Measurements from ENCODE around the gene RPL29.

Gene RPL29

GRCh38 chr3:51948016-51948580, 47.6 kb downstream of the RPL29 start:
- H3K36me3 ChIP-seq (replicated peaks): no peaks in the 10 kb centered on the region
- DNase-seq: no peak
- TF ChIP-seq CTCF (IDR thresholded peaks at IDR 0.05; ENCODE audit: low read depth, low read length, missing control alignments): no peak
- in situ Hi-C loops (cut with HindIII; ENCODE audit: low pct_ligation_motif_present, low sequenced_read_pairs): no loop called here
- H3K4me3 ChIP-seq (ENCODE audit: low read depth, low read length): no peak overlapping the region
- no peaks in the 10 kb centered on the region for H3K27me3 ChIP-seq (replicated peaks)
- no peak overlapping the region for H3K27ac ChIP-seq

- no peak for TF ChIP-seq CTCF (IDR thresholded peaks at IDR 0.05; ENCODE audit: low read depth, low read length, missing control alignments)
- in situ Hi-C loops (cut with HindIII; ENCODE audit: low pct_ligation_motif_present, low sequenced_read_pairs): no loop called here
- no peak for DNase-seq
- Histone ChIP-seq H3K27me3 (replicated peaks) (no peaks in the 10 kb centered on the region), H3K27ac (no peak overlapping the region), H3K4me3 (ENCODE audit: low read depth, low read length) (no peak overlapping the region), H3K36me3 (replicated peaks) (no peaks in the 10 kb centered on the region)
Measured at GRCh38 chr3:51947215-51947900, 48.3 kb downstream of the RPL29 start.

- in situ Hi-C loops (cut with HindIII; ENCODE audit: low pct_ligation_motif_present, low sequenced_read_pairs): no loop called here
- no peak for DNase-seq
- H3K4me3 ChIP-seq (ENCODE audit: low read depth, low read length): no peak overlapping the region
- no peak for TF ChIP-seq CTCF (IDR thresholded peaks at IDR 0.05; ENCODE audit: low read depth, low read length, missing control alignments)
- no peaks in the 10 kb centered on the region for H3K27me3 ChIP-seq (replicated peaks)
- no peaks in the 10 kb centered on the region for H3K36me3 ChIP-seq (replicated peaks)
- no peak overlapping the region for H3K27ac ChIP-seq
Measured at GRCh38 chr3:51946796-51947195, 48.9 kb downstream of the RPL29 start.

GRCh38 chr3:51945926-51946705, 49.6 kb downstream of the RPL29 start:
- Histone ChIP-seq H3K4me3 (ENCODE audit: low read depth, low read length) (no peak overlapping the region), H3K27ac (no peak overlapping the region), H3K36me3 (replicated peaks) (no peaks in the 10 kb centered on the region), H3K27me3 (replicated peaks) (no peaks in the 10 kb centered on the region)
- in situ Hi-C loops (cut with HindIII; ENCODE audit: low pct_ligation_motif_present, low sequenced_read_pairs): no loop called here
- no peak for TF ChIP-seq CTCF (IDR thresholded peaks at IDR 0.05; ENCODE audit: low read depth, low read length, missing control alignments)
- DNase-seq: no peak

GRCh38 chr3:51945031-51945840, 50.5 kb downstream of the RPL29 start:
- Histone ChIP-seq H3K36me3 (replicated peaks) (no peaks in the 10 kb centered on the region), H3K4me3 (ENCODE audit: low read depth, low read length) (no peak overlapping the region), H3K27me3 (replicated peaks) (no peaks in the 10 kb centered on the region), H3K27ac (no peak overlapping the region)
- TF ChIP-seq CTCF (IDR thresholded peaks at IDR 0.05; ENCODE audit: low read depth, low read length, missing control alignments): no peak
- DNase-seq: no peak
- in situ Hi-C loops (cut with HindIII; ENCODE audit: low pct_ligation_motif_present, low sequenced_read_pairs): no loop called here
